HEK293 (cell line): ENCODE measurements around the gene KIAA1328.
A peak's percentile ranks its signal among the peaks of the same experiment; 100 is the strongest.

Experiments
- CTCF ChIA-PET: fragments of 350-600 bp; formaldehyde crosslinking; extraction: SDS; loops from one replicate; lab custom pipeline; 2021; ENCODE audit warnings: antibody characterized with exemption; lab: Yijun Ruan, JAX
- POLR2A ChIA-PET: fragments of 300-600 bp; formaldehyde crosslinking; extraction: SDS; loops from one replicate; lab custom pipeline; 2020; ENCODE audit warnings: antibody characterized with exemption, inconsistent platforms; lab: Yijun Ruan, JAX
- H3K27ac ChIP-seq: fragments of 200-500 bp; sonication (Bioruptor generic); 2 replicates; pipeline ENCODE4 v1.5.1; 2014; ENCODE audit warnings: low read depth, low read length, control low read depth, inconsistent platforms; ENCODE audit errors: extremely low read depth
- H3K36me3 ChIP-seq, 2 experiments: fragments of 200-500 bp in 1 of 2; sonication (Bioruptor generic) in 1 of 2; 1 replicate in 1 of 2; 2 replicates in 1 of 2; pipeline ENCODE4 v1.5.1; 2014 to 2017; ENCODE audit warnings: inconsistent platforms in 2 of 2, low read length in 2 of 2; ENCODE audit not compliant: control insufficient read depth in 2 of 2, insufficient read depth in 1 of 2
- H3K4me1 ChIP-seq: fragments of 200-500 bp; sonication (Bioruptor generic); 2 replicates; pipeline ENCODE4 v1.5.1; 2014; ENCODE audit warnings: mild to moderate bottlenecking, low read length, inconsistent platforms; ENCODE audit not compliant: control insufficient read depth, insufficient read depth
- H3K4me3 ChIP-seq: 2 replicates; pipeline ENCODE4 v1.5.1; 2011; ENCODE audit warnings: low read depth, mild to moderate bottlenecking, control low read depth, low read length, moderate library complexity
- H3K9me3 ChIP-seq: fragments of 200-500 bp; sonication (Bioruptor generic); 2 replicates; pipeline ENCODE4 v1.5.1; 2014; ENCODE audit warnings: low read depth, low read length, inconsistent platforms; ENCODE audit not compliant: control insufficient read depth, insufficient read depth
- HOXA7 ChIP-seq: sonication (generic); formaldehyde crosslinking; IDR thresholded peaks from 2 replicates; pipeline ENCODE4 v1.8.1; 2022; ENCODE audit warnings: missing genetic modification reagents, borderline replicate concordance
- IKZF3 ChIP-seq: fragments of 450-650 bp; IDR thresholded peaks from 2 replicates; pipeline ENCODE4 v1.5.0; 2018; ENCODE audit warnings: missing biosample characterization, mild to moderate bottlenecking, missing genetic modification characterization, moderate library complexity
- SETDB1 ChIP-seq: IDR thresholded peaks from one replicate; pipeline ENCODE4 v1.6.1; 2017; ENCODE audit warnings: mild to moderate bottlenecking, low read length, moderate library complexity, mixed read lengths; ENCODE audit not compliant: insufficient read length
- SP3 ChIP-seq: fragments of 450-650 bp; formaldehyde crosslinking; IDR thresholded peaks from 2 replicates; pipeline ENCODE4 v1.5.1; 2016; ENCODE audit warnings: missing biosample characterization, missing genetic modification characterization
- TRIM28 ChIP-seq: IDR thresholded peaks from 2 replicates; pipeline ENCODE4 v1.6.1; 2011; ENCODE audit warnings: low read length, control low read depth, borderline replicate concordance
- YY2 ChIP-seq: fragments of 450-650 bp; formaldehyde crosslinking; IDR thresholded peaks from 2 replicates; pipeline ENCODE4 v1.5.1; 2016; ENCODE audit warnings: missing biosample characterization, missing genetic modification characterization
- ZBTB17 ChIP-seq: fragments of 450-650 bp; formaldehyde crosslinking; IDR thresholded peaks from 2 replicates; pipeline ENCODE4 v1.5.1; 2016; ENCODE audit warnings: missing biosample characterization, missing genetic modification characterization
- ZEB2 ChIP-seq: fragments of 450-650 bp; formaldehyde crosslinking; IDR thresholded peaks from 2 replicates; pipeline ENCODE4 v1.5.1; 2016; ENCODE audit warnings: missing biosample characterization, missing genetic modification characterization
- ZNF114 ChIP-seq: fragments of 450-650 bp; formaldehyde crosslinking; IDR thresholded peaks from 2 replicates; pipeline ENCODE4 v1.5.0; 2017; ENCODE audit warnings: missing biosample characterization, missing genetic modification characterization
- ZNF121 ChIP-seq: fragments of 450-650 bp; formaldehyde crosslinking; IDR thresholded peaks from 2 replicates; pipeline ENCODE4 v1.5.1; 2016; ENCODE audit warnings: missing biosample characterization, missing genetic modification characterization
- ZNF138 ChIP-seq: fragments of 450-650 bp; formaldehyde crosslinking; IDR thresholded peaks from 2 replicates; pipeline ENCODE4 v1.5.1; 2016; ENCODE audit warnings: missing biosample characterization, missing genetic modification characterization, borderline replicate concordance
- ZNF146 ChIP-seq: fragments of 450-650 bp; formaldehyde crosslinking; IDR thresholded peaks from 2 replicates; pipeline ENCODE4 v1.5.1; 2016; ENCODE audit warnings: missing biosample characterization, missing genetic modification characterization
- ZNF169 ChIP-seq: fragments of 450-650 bp; formaldehyde crosslinking; IDR thresholded peaks from 2 replicates; pipeline ENCODE4 v1.5.1; 2016; ENCODE audit warnings: missing biosample characterization, missing genetic modification characterization
- ZNF19 ChIP-seq: fragments of 450-650 bp; formaldehyde crosslinking; IDR thresholded peaks from 2 replicates; pipeline ENCODE4; 2016; ENCODE audit warnings: missing biosample characterization, missing genetic modification characterization, low read depth
- ZNF202 ChIP-seq: fragments of 450-650 bp; formaldehyde crosslinking; IDR thresholded peaks from 2 replicates; pipeline ENCODE4 v1.5.1; 2016; ENCODE audit warnings: missing biosample characterization, missing genetic modification characterization, borderline replicate concordance
- ZNF311 ChIP-seq: fragments of 450-650 bp; formaldehyde crosslinking; IDR thresholded peaks from 2 replicates; pipeline ENCODE4 v1.5.1; 2017; ENCODE audit warnings: missing biosample characterization, missing genetic modification characterization, borderline replicate concordance
- ZNF404 ChIP-seq: fragments of 450-650 bp; formaldehyde crosslinking; IDR thresholded peaks from 2 replicates; pipeline ENCODE4 v1.5.1; 2017; ENCODE audit warnings: missing biosample characterization, missing genetic modification characterization
- ZNF623 ChIP-seq: fragments of 450-650 bp; formaldehyde crosslinking; IDR thresholded peaks from 2 replicates; pipeline ENCODE4 v1.5.1; 2016; ENCODE audit warnings: missing biosample characterization, missing genetic modification characterization
- ZNF747 ChIP-seq: fragments of 450-650 bp; formaldehyde crosslinking; IDR thresholded peaks from 2 replicates; pipeline ENCODE4 v1.5.1; 2016; ENCODE audit warnings: missing biosample characterization, missing genetic modification characterization
- ZNF777 ChIP-seq: fragments of 450-650 bp; formaldehyde crosslinking; IDR thresholded peaks from 2 replicates; pipeline ENCODE4 v1.5.1; 2017; ENCODE audit warnings: missing biosample characterization, missing genetic modification characterization, borderline replicate concordance
- ZSCAN16 ChIP-seq: fragments of 450-650 bp; formaldehyde crosslinking; IDR thresholded peaks from 2 replicates; pipeline ENCODE4 v1.5.1; 2016; ENCODE audit warnings: missing biosample characterization, missing genetic modification characterization
- ZXDB ChIP-seq: fragments of 450-650 bp; formaldehyde crosslinking; IDR thresholded peaks from 2 replicates; pipeline ENCODE4 v1.5.1; 2016; ENCODE audit warnings: missing biosample characterization, missing genetic modification characterization
- TF ChIP-seq, protein P1 (sequence below): fragments of 450-650 bp; formaldehyde crosslinking; IDR thresholded peaks from 2 replicates; pipeline ENCODE4 v1.5.1; 2016; ENCODE audit warnings: missing biosample characterization, missing genetic modification characterization
- TF ChIP-seq, protein P2 (sequence below): fragments of 450-650 bp; IDR thresholded peaks from 2 replicates; pipeline ENCODE4 v1.5.1; 2018; ENCODE audit warnings: missing biosample characterization, mild to moderate bottlenecking, missing genetic modification characterization
- TF ChIP-seq, protein P3 (sequence below): fragments of 450-650 bp; formaldehyde crosslinking; IDR thresholded peaks from 2 replicates; pipeline ENCODE4 v1.5.1; 2016; ENCODE audit warnings: missing biosample characterization, missing genetic modification characterization

The KIAA1328 gene

DNA sequence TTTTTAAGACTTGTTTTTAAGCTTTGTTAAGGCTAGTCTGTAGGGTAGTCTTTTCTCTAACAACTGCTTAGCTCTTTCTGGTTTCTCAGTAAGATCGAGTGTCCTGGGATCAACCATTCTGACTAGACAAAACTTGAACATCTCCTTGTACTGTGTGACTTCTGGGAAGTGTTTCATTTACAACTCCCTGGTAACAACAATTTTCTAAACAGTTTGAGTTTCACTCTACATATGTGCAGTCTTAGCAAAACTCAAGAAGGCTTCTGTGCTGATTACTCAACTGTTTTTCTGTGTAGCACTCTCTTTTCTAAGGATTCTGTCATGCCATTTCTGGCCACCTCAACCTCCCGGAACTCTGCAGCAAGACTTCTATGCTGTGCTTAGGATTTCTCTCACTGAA is 204.5 kb downstream of the KIAA1328 start (continued):
- TF ChIP-seq, protein P1, sequence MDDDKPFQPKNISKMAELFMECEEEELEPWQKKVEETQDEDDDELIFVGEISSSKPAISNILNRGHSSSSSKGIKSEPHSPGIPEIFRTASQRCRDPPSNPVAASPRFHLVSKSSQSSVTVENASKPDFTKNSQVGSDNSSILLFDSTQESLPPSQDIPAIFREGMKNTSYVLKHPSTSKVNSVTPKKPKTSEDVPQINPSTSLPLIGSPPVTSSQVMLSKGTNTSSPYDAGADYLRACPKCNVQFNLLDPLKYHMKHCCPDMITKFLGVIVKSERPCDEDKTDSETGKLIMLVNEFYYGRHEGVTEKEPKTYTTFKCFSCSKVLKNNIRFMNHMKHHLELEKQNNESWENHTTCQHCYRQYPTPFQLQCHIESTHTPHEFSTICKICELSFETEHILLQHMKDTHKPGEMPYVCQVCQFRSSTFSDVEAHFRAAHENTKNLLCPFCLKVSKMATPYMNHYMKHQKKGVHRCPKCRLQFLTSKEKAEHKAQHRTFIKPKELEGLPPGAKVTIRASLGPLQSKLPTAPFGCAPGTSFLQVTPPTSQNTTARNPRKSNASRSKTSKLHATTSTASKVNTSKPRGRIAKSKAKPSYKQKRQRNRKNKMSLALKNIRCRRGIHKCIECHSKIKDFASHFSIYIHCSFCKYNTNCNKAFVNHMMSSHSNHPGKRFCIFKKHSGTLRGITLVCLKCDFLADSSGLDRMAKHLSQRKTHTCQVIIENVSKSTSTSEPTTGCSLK (tag by site-specific recombination): no peak
- TF ChIP-seq ZNF311 (tag by site-specific recombination) (no peak), ZNF202 (tag by site-specific recombination) (no peak), ZNF121 (tag by site-specific recombination) (no peak)

DNA sequence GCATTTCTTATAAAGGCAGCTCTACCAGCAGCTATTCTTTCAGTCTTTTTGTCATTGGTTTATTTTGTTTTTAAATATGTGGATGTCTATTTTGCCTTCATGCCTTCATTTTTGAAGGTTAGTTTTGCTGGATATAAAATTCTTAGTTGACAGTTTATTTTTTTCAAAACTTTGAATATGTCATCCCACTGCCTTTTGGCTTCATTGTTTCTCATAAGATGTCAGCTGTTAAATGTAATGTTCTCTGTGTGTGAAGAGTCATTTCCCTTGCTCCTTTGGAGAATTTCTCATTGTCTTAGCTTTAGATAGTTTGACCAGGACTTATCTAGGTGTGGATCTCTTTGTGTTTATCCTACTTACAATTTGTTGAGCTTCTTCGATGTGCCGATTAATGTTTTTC is 213.5 kb downstream of the KIAA1328 start:
- H3K4me1 ChIP-seq: no peaks in the 10 kb centered on the region
- no peak overlapping the region for H3K4me3 ChIP-seq
- TF ChIP-seq SETDB1: peak; percentile 98
- peak; percentile 98; the same call in 1 of the 2 replicates for TF ChIP-seq TRIM28
- no peak for TF ChIP-seq HOXA7 (CRISPR knock-in tag)
- TF ChIP-seq, all 188 proteins: peak for 2
- Histone ChIP-seq H3K9me3 (no peaks in the 10 kb centered on the region), H3K27ac (no peak overlapping the region), H3K36me3 (no peaks in the 10 kb centered on the region)
- POLR2A ChIA-PET: no interaction called here
- CTCF ChIA-PET: no interaction called here

DNA sequence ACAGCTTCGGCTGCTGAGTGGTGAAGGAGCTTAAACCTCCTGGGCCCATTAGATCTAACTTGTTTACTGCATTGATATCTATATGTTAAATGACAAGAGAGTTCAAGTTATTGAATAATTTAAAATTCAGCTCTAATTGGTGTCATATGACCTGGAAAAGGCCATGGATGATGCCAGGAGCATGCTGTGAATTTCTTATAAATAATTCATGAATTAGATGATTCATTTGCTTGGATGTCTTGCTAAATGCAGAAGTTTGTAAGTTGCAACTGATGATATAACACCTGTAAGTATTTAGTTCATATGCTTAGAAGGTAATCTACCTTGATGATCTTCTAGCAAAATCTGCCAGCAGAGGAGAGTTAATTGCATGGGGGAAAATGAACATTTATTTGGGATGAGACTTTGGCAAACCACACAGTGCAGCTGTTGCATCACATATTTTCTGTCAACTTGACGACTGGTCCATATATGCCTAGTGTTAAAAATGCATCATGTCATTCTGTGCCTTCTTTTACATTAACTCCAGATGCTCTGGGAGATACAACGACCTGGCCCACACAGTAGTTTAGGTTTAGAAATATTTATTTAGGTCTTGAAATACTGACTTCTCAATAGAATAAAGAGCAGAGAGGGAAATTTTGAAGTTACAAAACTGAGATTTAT is 226.3 kb downstream of the KIAA1328 start:
- H3K4me1 ChIP-seq: no peaks in the 10 kb centered on the region
- H3K27ac ChIP-seq: no peak overlapping the region
- no peaks in the 10 kb centered on the region for H3K9me3 ChIP-seq
- no peaks in the 10 kb centered on the region for H3K36me3 ChIP-seq
- POLR2A ChIA-PET: no interaction called here
- CTCF ChIA-PET: interaction anchor here (0.6 kb wide), 1 partner anchor 822 kb away, joined by 3 read pairs; no protein-coding TSS in a partner anchor
- H3K4me3 ChIP-seq: no peak overlapping the region
- TF ChIP-seq ZSCAN16 (tag by site-specific recombination) (no peak), ZNF747 (tag by site-specific recombination) (no peak), ZNF777 (tag by site-specific recombination) (no peak), IKZF3 (tag by site-specific recombination) (no peak), SP3 (tag by site-specific recombination) (no peak), ZBTB17 (tag by site-specific recombination) (no peak), ZNF169 (tag by site-specific recombination) (no peak), ZEB2 (tag by site-specific recombination) (no peak), ZNF146 (tag by site-specific recombination) (no peak), ZNF114 (tag by site-specific recombination) (no peak), ZNF19 (tag by site-specific recombination) (no peak), ZNF138 (tag by site-specific recombination) (no peak), ZXDB (tag by site-specific recombination) (no peak), ZNF623 (tag by site-specific recombination) (no peak), ZNF404 (tag by site-specific recombination) (no peak), YY2 (tag by site-specific recombination) (no peak)
- TF ChIP-seq, protein P2, sequence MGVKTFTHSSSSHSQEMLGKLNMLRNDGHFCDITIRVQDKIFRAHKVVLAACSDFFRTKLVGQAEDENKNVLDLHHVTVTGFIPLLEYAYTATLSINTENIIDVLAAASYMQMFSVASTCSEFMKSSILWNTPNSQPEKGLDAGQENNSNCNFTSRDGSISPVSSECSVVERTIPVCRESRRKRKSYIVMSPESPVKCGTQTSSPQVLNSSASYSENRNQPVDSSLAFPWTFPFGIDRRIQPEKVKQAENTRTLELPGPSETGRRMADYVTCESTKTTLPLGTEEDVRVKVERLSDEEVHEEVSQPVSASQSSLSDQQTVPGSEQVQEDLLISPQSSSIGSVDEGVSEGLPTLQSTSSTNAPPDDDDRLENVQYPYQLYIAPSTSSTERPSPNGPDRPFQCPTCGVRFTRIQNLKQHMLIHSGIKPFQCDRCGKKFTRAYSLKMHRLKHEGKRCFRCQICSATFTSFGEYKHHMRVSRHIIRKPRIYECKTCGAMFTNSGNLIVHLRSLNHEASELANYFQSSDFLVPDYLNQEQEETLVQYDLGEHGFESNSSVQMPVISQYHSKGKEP (tag by site-specific recombination): no peak
- TF ChIP-seq, protein P3, sequence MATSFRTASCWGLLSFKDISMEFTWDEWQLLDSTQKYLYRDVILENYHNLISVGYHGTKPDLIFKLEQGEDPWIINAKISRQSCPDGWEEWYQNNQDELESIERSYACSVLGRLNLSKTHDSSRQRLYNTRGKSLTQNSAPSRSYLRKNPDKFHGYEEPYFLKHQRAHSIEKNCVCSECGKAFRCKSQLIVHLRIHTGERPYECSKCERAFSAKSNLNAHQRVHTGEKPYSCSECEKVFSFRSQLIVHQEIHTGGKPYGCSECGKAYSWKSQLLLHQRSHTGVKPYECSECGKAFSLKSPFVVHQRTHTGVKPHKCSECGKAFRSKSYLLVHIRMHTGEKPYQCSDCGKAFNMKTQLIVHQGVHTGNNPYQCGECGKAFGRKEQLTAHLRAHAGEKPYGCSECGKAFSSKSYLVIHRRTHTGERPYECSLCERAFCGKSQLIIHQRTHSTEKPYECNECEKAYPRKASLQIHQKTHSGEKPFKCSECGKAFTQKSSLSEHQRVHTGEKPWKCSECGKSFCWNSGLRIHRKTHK (tag by site-specific recombination): no peak
- TF ChIP-seq, all 188 proteins: peak for 0
